IMR-90 (cell line): ENCODE data around the gene TMEM208. TPM values are rescaled to one million over a fixed set of nuclear protein-coding genes. Genes with fewer than 3 reads are reported as not detected.

Experiments used
- ATAC-seq: fragments of 200-7000 bp; cut with Tn5 transposase; 2 replicates; pipeline ENCODE4 v1.9.1; 2020; ENCODE audit warnings: low read depth, mild to moderate bottlenecking, moderate library complexity
- BruUV-seq: library from RNA; stranded (reverse); fragments of 400-500 nt; replicated peaks from 2 replicates; lab custom pipeline; 2021; lab: Mats Ljungman, UMichigan
- CTCF ChIA-PET: fragments of 300-600 bp; formaldehyde crosslinking; extraction: SDS; loops from one replicate; lab custom pipeline; 2021; ENCODE audit warnings: antibody characterized with exemption; lab: Yijun Ruan, JAX
- POLR2A ChIA-PET: fragments of 300-600 bp; sonication (Branson Sonifier 250); formaldehyde crosslinking; loops from one replicate; lab custom pipeline; 2022; ENCODE audit warnings: antibody characterized with exemption; ENCODE audit not compliant: unreplicated experiment; lab: Charles Lee
- DNase-seq: peaks from one replicate; pipeline ENCODE4 v3.0.0; 2013
- H2AFZ ChIP-seq: replicated peaks from 2 replicates; pipeline ENCODE3; 2013; ENCODE audit warnings: low read length, mild to moderate bottlenecking; ENCODE audit not compliant: poor library complexity
- H2AK5ac ChIP-seq: 2 replicates; pipeline ENCODE4 v1.6.1; 2013; ENCODE audit warnings: low read depth, low read length, inconsistent platforms
- H2AK9ac ChIP-seq: replicated peaks from 2 replicates; pipeline ENCODE3; 2013; ENCODE audit warnings: mild to moderate bottlenecking, low read depth, low read length, moderate library complexity; ENCODE audit not compliant: poor library complexity
- H2BK120ac ChIP-seq: 2 replicates; pipeline ENCODE4 v1.6.1; 2013; ENCODE audit warnings: low read depth, low read length, inconsistent platforms
- H2BK15ac ChIP-seq: 3 replicates; pipeline ENCODE4 v1.6.1; 2013; ENCODE audit warnings: low read depth, low read length, inconsistent platforms
- H2BK20ac ChIP-seq: 2 replicates; pipeline ENCODE4 v1.6.1; 2013; ENCODE audit warnings: low read depth, mild to moderate bottlenecking, inconsistent platforms, low read length, moderate library complexity
- H2BK5ac ChIP-seq: 2 replicates; pipeline ENCODE4 v1.6.1; 2013; ENCODE audit warnings: mild to moderate bottlenecking, low read depth, low read length, inconsistent platforms; ENCODE audit not compliant: poor library complexity, severe bottlenecking
- H3K14ac ChIP-seq: replicated peaks from 2 replicates; pipeline ENCODE4 v1.6.1; 2013; ENCODE audit warnings: low read depth, low read length, inconsistent platforms
- H3K18ac ChIP-seq: 2 replicates; pipeline ENCODE4 v1.6.1; 2013; ENCODE audit warnings: low read depth, low read length, control low read depth
- H3K23ac ChIP-seq: 2 replicates; pipeline ENCODE4 v1.6.1; 2013; ENCODE audit warnings: low read depth, low read length, inconsistent platforms
- H3K27ac ChIP-seq: 2 replicates; pipeline ENCODE4 v1.5.1; 2013; ENCODE audit warnings: mild to moderate bottlenecking, control low read depth, low read length; ENCODE audit not compliant: insufficient read depth
- H3K27me3 ChIP-seq: 2 replicates; pipeline ENCODE4 v1.6.1; 2013; ENCODE audit warnings: low read length; ENCODE audit not compliant: control insufficient read depth, insufficient read depth
- H3K36me3 ChIP-seq: 2 replicates; pipeline ENCODE4 v1.6.1; 2013; ENCODE audit warnings: low read length, mixed read lengths; ENCODE audit not compliant: control insufficient read depth, insufficient read depth
- H3K4ac ChIP-seq: 2 replicates; pipeline ENCODE4 v1.6.1; 2013; ENCODE audit warnings: low read depth, low read length, inconsistent platforms
- H3K4me1 ChIP-seq: 2 replicates; pipeline ENCODE4 v1.6.1; 2013; ENCODE audit warnings: low read length, mixed read lengths; ENCODE audit not compliant: control insufficient read depth, insufficient read depth
- H3K4me2 ChIP-seq: 2 replicates; pipeline ENCODE4 v1.6.1; 2013; ENCODE audit warnings: low read depth, mild to moderate bottlenecking, control low read depth, low read length, moderate library complexity
- H3K4me3 ChIP-seq: 2 replicates; pipeline ENCODE4 v1.5.1; 2013; ENCODE audit warnings: low read depth, mild to moderate bottlenecking, control low read depth, low read length, moderate library complexity; ENCODE audit not compliant: insufficient read depth
- H3K56ac ChIP-seq: 2 replicates; pipeline ENCODE4 v1.6.1; 2013; ENCODE audit warnings: low read length, inconsistent platforms; ENCODE audit not compliant: insufficient read depth; ENCODE audit errors: extremely low read depth
- H3K79me1 ChIP-seq, 2 experiments: 2 replicates each; pipeline ENCODE4 v1.6.1; 2013; ENCODE audit warnings: low read length in 2 of 2, inconsistent platforms in 1 of 2, low read depth in 1 of 2
- H3K9ac ChIP-seq: 2 replicates; pipeline ENCODE4 v1.6.1; 2013; ENCODE audit warnings: low read depth, low read length, control low read depth
- H3K9me1 ChIP-seq: 2 replicates; pipeline ENCODE4 v1.6.1; 2013; ENCODE audit warnings: low read length, inconsistent platforms; ENCODE audit not compliant: insufficient read depth
- H3K9me3 ChIP-seq: 2 replicates; pipeline ENCODE4 v1.6.1; 2013; ENCODE audit warnings: low read length; ENCODE audit not compliant: control insufficient read depth, insufficient read depth
- H4K20me1 ChIP-seq: 2 replicates; pipeline ENCODE4 v1.6.1; 2013; ENCODE audit warnings: low read length, inconsistent platforms; ENCODE audit not compliant: insufficient read depth
- H4K5ac ChIP-seq: 2 replicates; pipeline ENCODE4 v1.6.1; 2013; ENCODE audit warnings: mild to moderate bottlenecking, low read depth, low read length, control low read depth
- H4K8ac ChIP-seq, 2 experiments: 2 replicates each; pipeline ENCODE4 v1.6.1; 2013; ENCODE audit warnings: low read depth in 2 of 2, low read length in 2 of 2, control low read depth in 1 of 2, inconsistent platforms in 1 of 2
- H4K91ac ChIP-seq: 2 replicates; pipeline ENCODE4 v1.6.1; 2013; ENCODE audit warnings: low read depth, low read length, inconsistent platforms; ENCODE audit not compliant: insufficient read depth
- BHLHE40 ChIP-seq: fragments of 150-350 bp; IDR thresholded peaks from 2 replicates; pipeline ENCODE4 v1.6.1; 2016; ENCODE audit warnings: mild to moderate bottlenecking, low read depth, low read length
- WGBS, 2 experiments: methylation state at CpG; one replicate each; pipeline versions ENCODE4 v1.1.5 to v1.1.7; 2013; ENCODE audit warnings: missing lambda C conversion rate in 2 of 2; ENCODE audit not compliant: insufficient read length in 1 of 2; ENCODE audit errors: extremely low coverage in 2 of 2; 5-methylcytosine and 5-hydroxymethylcytosine counted together
- dilution Hi-C: fragments of 300-500 bp; cut with HindIII; formaldehyde crosslinking; loops from one replicate; pipeline ENCODE4 v1.14.3; 2018; ENCODE audit warnings: low sequenced_read_pairs; ENCODE audit not compliant: unreplicated experiment
- in situ Hi-C: fragments of 300-500 bp; cut with MboI; formaldehyde crosslinking; loops from 3 replicates; pipeline ENCODE4 v1.14.3; 2019; ENCODE audit warnings: low sequenced_read_pairs, inconsistent platforms, mixed read lengths
- intact Hi-C: fragments of 100-400 bp; cut with micrococcal nuclease; formaldehyde crosslinking; loops from 2 replicates; pipeline ENCODE4 v1.10.0; 2022
- polyA plus RNA-seq, 3 experiments: library from polyadenylated mRNA; depleted of rRNA; stranded (reverse); fragments of >200 nt; gene quantifications; 2 replicates each; pipeline ENCODE4 v1.2.3, GENCODE V29; 2012; ENCODE audit warnings: low replicate concordance in 1 of 3
- total RNA-seq: library from RNA; depleted of rRNA; stranded (reverse); fragments of >200 nt; gene quantifications from 2 replicates; pipeline ENCODE4 v1.2.3, GENCODE V29; 2012

The TMEM208 gene
- total and polyA plus RNA-seq, 2 of the 4 experiments (the other 2 are of a cell fraction): 65.6 to 66.5 TPM

GRCh38 chr16:67216612-67217490 lies 10.1 kb upstream of the TMEM208 start:
- ATAC-seq: peak; percentile 64
- Histone ChIP-seq H2AFZ (peak overlapping the region; percentile 54), H4K8ac (no peak overlapping the region), H2AK9ac (no peak overlapping the region), H2BK120ac (no peak overlapping the region), H3K4ac (no peak overlapping the region), H3K23ac (no peak overlapping the region), H3K14ac (no peak overlapping the region), H4K5ac (no peak overlapping the region), H4K91ac (no peak overlapping the region), H2BK20ac (no peak overlapping the region), H2BK15ac (no peak overlapping the region), H3K27me3 (no peaks in the 10 kb centered on the region), H3K56ac (no peak overlapping the region), H3K4me2 (no peak overlapping the region), H3K9ac (no peak overlapping the region), H3K9me1 (no peaks in the 10 kb centered on the region), H3K9me3 (no peaks in the 10 kb centered on the region), H3K79me1 (no peaks in the 10 kb centered on the region; a peak in 1 of 4 replicates), H2AK5ac (no peak overlapping the region), H3K4me3 (no peak overlapping the region), H3K18ac (no peak overlapping the region), H3K36me3 (peaks cover 4% of the 10 kb centered on the region; the same call in 1 of the 2 replicates), H4K20me1 (no peaks in the 10 kb centered on the region), H2BK5ac (no peak overlapping the region), H3K4me1 (no peaks in the 10 kb centered on the region), H3K27ac (no peak overlapping the region)
- DNase-seq: no peak
- ChIA-PET POLR2A (interaction anchor here (0.7 kb wide), 1 partner anchor 172 kb away, joined by 4 read pairs; no protein-coding TSS in a partner anchor), CTCF (no interaction called here)
- TF ChIP-seq BHLHE40: no peak
- in situ Hi-C loops (no loop called here), intact Hi-C loops (no loop called here), dilution Hi-C loops (no loop called here)
- 66% methylated on average over 11 of the region's 18 CpGs; no CpG with 5 or more reads in 1 of the 2 experiments for WGBS, 2 experiments
- BruUV-seq: no TSS peak
